Left lung (tissue), 10 donors: ENCODE data around the gene LRMDA. TPM values are rescaled to one million over a fixed set of nuclear protein-coding genes. Genes with fewer than 3 reads are reported as not detected.

Experiments used
- ATAC-seq: fragments of 200-7000 bp; cut with Tn5 transposase; one replicate; pipeline ENCODE4 v1.9.1; 2020; ENCODE audit warnings: moderate library complexity
- DNase-seq, 4 donors: peaks; one replicate each; pipeline ENCODE4 v3.0.0-alpha.2; 2013 to 2020
- H3K27ac ChIP-seq, 2 donors: fragments of 200-600 bp; sonication (generic) in 1 of 2; one replicate each; pipeline versions ENCODE4 v1.5.0 to v1.8.0; 2020 to 2021
- H3K27me3 ChIP-seq, 2 donors: fragments of 200-600 bp; sonication (generic) in 1 of 2; one replicate each; pipeline versions ENCODE4 v1.5.0 to v1.8.0; 2020 to 2021
- H3K36me3 ChIP-seq, 2 donors: fragments of 200-600 bp; sonication (generic) in 1 of 2; one replicate each; pipeline versions ENCODE4 v1.5.0 to v1.8.0; 2020 to 2021
- H3K4me1 ChIP-seq, 2 donors: fragments of 200-600 bp; one replicate each; pipeline ENCODE4 v1.8.0; 2021
- H3K4me3 ChIP-seq, 2 donors: fragments of 200-600 bp; sonication (generic) in 1 of 2; one replicate each; pipeline versions ENCODE4 v1.5.0 to v1.8.0; 2020 to 2021; ENCODE audit warnings: mild to moderate bottlenecking in 1 of 2
- H3K9me3 ChIP-seq, 2 donors: fragments of 200-600 bp; sonication (generic) in 1 of 2; one replicate each; pipeline versions ENCODE4 v1.5.0 to v1.8.0; 2020 to 2021
- intact Hi-C, 2 donors: fragments of 100-400 bp; cut with DNase I; formaldehyde crosslinking; loops; one replicate each; pipeline versions ENCODE4 v1.11.2 to v1.14.2; 2022
- polyA plus RNA-seq, 6 donors: library from polyadenylated mRNA; unstranded; fragments of 120-200 nt; gene quantifications; one replicate each; pipeline ENCODE4 v1.2.1, GENCODE V29; 2013; ENCODE audit not compliant: insufficient read length in 6 of 6
- total RNA-seq, 2 donors: library from RNA; stranded (reverse); fragmentation: NEBNext Ultra II Directional; extraction: Animal tissue kit (Norgen Biotek cat#: 25700); gene quantifications; one replicate each; pipeline ENCODE4 v1.2.1, GENCODE V29; 2021
- TF ChIP-seq, protein P1 (sequence below), 2 donors: fragments of 200-600 bp; sonication (generic) in 1 of 2; IDR thresholded peaks; one replicate each; pipeline versions ENCODE4 v1.5.0 to v1.8.0; 2021; ENCODE audit warnings: antibody characterized with exemption in 2 of 2
- donor health status: DM: no; HTN: yes; CAD: no.
- donor health status: DM: no; HTN: no; CAD: no.

LRMDA gene
- total and polyA plus RNA-seq, 8 donors = 13.9 to 23.6 (median 18.7) TPM

DNA sequence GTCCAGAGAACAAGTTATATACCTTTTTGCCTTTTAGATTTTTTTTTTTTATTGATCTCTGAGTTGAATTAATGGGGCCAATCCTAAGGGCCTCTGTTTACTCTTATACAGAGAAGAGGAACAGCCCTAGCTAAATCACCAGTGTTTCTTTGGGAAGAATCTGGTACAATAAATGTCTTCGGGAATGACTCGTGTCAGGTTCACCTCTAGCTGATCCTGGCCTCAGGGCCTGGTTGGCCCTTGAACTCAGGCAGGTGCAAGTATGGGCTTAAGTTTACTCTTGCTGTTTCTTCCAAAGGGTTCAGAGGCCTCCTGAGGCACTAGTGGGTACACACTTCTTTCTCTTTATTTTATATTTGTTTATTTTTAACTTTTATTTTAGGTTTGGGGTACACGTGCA is 71.0 kb downstream of the LRMDA start:
- TF ChIP-seq, protein P1, sequence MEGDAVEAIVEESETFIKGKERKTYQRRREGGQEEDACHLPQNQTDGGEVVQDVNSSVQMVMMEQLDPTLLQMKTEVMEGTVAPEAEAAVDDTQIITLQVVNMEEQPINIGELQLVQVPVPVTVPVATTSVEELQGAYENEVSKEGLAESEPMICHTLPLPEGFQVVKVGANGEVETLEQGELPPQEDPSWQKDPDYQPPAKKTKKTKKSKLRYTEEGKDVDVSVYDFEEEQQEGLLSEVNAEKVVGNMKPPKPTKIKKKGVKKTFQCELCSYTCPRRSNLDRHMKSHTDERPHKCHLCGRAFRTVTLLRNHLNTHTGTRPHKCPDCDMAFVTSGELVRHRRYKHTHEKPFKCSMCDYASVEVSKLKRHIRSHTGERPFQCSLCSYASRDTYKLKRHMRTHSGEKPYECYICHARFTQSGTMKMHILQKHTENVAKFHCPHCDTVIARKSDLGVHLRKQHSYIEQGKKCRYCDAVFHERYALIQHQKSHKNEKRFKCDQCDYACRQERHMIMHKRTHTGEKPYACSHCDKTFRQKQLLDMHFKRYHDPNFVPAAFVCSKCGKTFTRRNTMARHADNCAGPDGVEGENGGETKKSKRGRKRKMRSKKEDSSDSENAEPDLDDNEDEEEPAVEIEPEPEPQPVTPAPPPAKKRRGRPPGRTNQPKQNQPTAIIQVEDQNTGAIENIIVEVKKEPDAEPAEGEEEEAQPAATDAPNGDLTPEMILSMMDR (IDR thresholded peaks at IDR 0.05) = no peak
- Histone ChIP-seq H3K9me3 (no peaks in the 10 kb centered on the region), H3K27me3 (no peaks in the 10 kb centered on the region)

GRCh38 chr10:75502838-75503237 is 71.4 kb downstream of the LRMDA start:
- Histone ChIP-seq H3K27ac (no peak overlapping the region), H3K4me1 (peaks cover 6 to 36% of the 10 kb centered on the region in 2 donors), H3K27me3 (no peaks in the 10 kb centered on the region), H3K9me3 (no peaks in the 10 kb centered on the region), H3K4me3 (no peak overlapping the region), H3K36me3 (no peaks in the 10 kb centered on the region)
- intact Hi-C loops = no loop called here
- ATAC-seq = no peak
- no peak for DNase-seq
- TF ChIP-seq, protein P1 (IDR thresholded peaks at IDR 0.05) = no peak

More for the DNA sequence above, 71.0 kb downstream of the LRMDA start:
- ATAC-seq (no peak), DNase-seq (no peak)
- no peak overlapping the region for H3K27ac ChIP-seq
- intact Hi-C loops = no loop called here
- H3K4me1 ChIP-seq = peaks cover 3 to 31% of the 10 kb centered on the region in 2 donors
- no peaks in the 10 kb centered on the region for H3K36me3 ChIP-seq
- no peak overlapping the region for H3K4me3 ChIP-seq

DNA sequence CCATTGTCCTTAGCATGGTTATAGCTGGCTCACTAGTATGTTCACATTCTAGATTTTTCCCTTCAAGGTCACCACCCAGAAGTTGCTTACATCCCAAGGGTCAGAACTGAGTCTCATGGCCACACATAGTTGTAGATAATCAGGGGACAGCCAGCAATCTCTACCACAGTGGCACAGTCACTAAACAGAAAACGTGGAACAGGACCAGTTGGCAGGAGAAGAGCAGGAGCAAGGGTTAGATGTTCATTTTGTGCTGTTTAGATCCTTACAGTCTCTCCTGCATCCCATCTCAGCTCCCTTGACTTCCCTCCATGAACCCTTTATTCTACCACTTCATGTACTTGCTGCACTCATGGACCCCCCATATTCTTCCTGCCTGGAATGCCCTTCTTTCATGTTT is 73.9 kb downstream of the LRMDA start:
- ATAC-seq = no peak
- intact Hi-C loops = no loop called here
- Histone ChIP-seq H3K4me1 (peaks cover 11 to 37% of the 10 kb centered on the region in 2 donors), H3K27me3 (no peaks in the 10 kb centered on the region), H3K9me3 (no peaks in the 10 kb centered on the region), H3K4me3 (no peak overlapping the region), H3K27ac (no peak overlapping the region), H3K36me3 (no peaks in the 10 kb centered on the region)
- no peak for DNase-seq
- TF ChIP-seq, protein P1 (IDR thresholded peaks at IDR 0.05) = no peak

- Histone ChIP-seq H3K4me3 (no peak overlapping the region), H3K4me1 (peaks cover 11 to 37% of the 10 kb centered on the region in 2 donors), H3K27ac (no peak overlapping the region), H3K36me3 (no peaks in the 10 kb centered on the region), H3K9me3 (no peaks in the 10 kb centered on the region), H3K27me3 (no peaks in the 10 kb centered on the region)
- TF ChIP-seq, protein P1 (IDR thresholded peaks at IDR 0.05) = no peak
- intact Hi-C loops = no loop called here
- no peak for ATAC-seq
- no peak for DNase-seq
Observed at GRCh38 chr10:75505840-75506506, 74.5 kb downstream of the LRMDA start.

DNA sequence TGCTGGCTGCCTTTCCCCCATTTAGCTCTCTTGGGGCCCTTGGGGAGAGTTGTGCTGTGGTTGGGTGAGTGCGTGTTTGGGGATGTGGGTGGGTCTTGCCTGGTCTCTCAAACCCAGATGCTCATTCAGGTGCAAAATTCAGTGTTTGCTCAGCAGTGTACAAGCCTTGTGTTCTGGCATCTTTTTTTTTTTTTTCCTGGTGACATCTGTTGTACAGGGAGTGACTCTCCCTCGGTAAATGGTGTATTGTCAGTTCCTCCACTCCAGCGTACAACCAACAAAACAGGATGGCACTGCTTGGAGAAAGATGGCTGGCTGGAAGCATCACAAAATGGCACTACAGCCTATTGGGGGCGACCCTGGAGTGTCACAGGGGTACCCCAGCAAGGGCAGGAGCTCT is 75.5 kb downstream of the LRMDA start:
- TF ChIP-seq, protein P1 (IDR thresholded peaks at IDR 0.05) = no peak
- intact Hi-C loops = no loop called here
- peaks cover 11 to 37% of the 10 kb centered on the region in 2 donors for H3K4me1 ChIP-seq
- ATAC-seq = no peak
- H3K27me3 ChIP-seq = no peaks in the 10 kb centered on the region
- no peak for DNase-seq
- no peak overlapping the region for H3K27ac ChIP-seq
- H3K9me3 ChIP-seq = no peaks in the 10 kb centered on the region
- no peaks in the 10 kb centered on the region for H3K36me3 ChIP-seq
- H3K4me3 ChIP-seq = no peak overlapping the region
